HCEC 1CT (cell line): ENCODE data around the gene OSCAR.

Experiments used
- DNase-seq: peaks from one replicate; pipeline ENCODE4 v3.0.0-alpha.2; 2017

The OSCAR gene

GRCh38 chr19:54100561-54100960 lies at the start of gene OSCAR:
OSCAR (minus strand) TSS chr19:54100803; CDS start chr19:54100792, 11 bp downstream.
- no peak for DNase-seq

GRCh38 chr19:54149021-54149812 lies 48.6 kb upstream of the OSCAR start:
- no peak for DNase-seq

GRCh38 chr19:54148158-54148557 lies 47.6 kb upstream of the OSCAR start:
- DNase-seq = no peak

GRCh38 chr19:54147676-54148075 lies 47.1 kb upstream of the OSCAR start:
- DNase-seq = peak; percentile 19

- no peak for DNase-seq
Observed at GRCh38 chr19:54145541-54146158, 45.0 kb upstream of the OSCAR start.

- DNase-seq = no peak
Observed at GRCh38 chr19:54142166-54142780, 41.7 kb upstream of the OSCAR start.

- DNase-seq = peak; percentile 9
Observed at GRCh38 chr19:54141356-54141755, 40.8 kb upstream of the OSCAR start.

- no peak for DNase-seq
Observed at GRCh38 chr19:54138489-54139256, 38.1 kb upstream of the OSCAR start.

GRCh38 chr19:54137699-54138488 lies 37.3 kb upstream of the OSCAR start, which contains the start of gene CNOT3:
CNOT3 (plus strand) TSS chr19:54137762; CDS start chr19:54142979, 5,217 bp downstream.
- no peak for DNase-seq

- peak; percentile 100 for DNase-seq
Observed at GRCh38 chr19:54136864-54137698, 36.5 kb upstream of the OSCAR start.

- no peak for DNase-seq
Observed at GRCh38 chr19:54136086-54136863, 35.7 kb upstream of the OSCAR start.

- no peak for DNase-seq
Observed at GRCh38 chr19:54133957-54134590, 33.5 kb upstream of the OSCAR start.

GRCh38 chr19:54133312-54133956 lies 32.8 kb upstream of the OSCAR start:
- DNase-seq = no peak

GRCh38 chr19:54129617-54129996 lies 29.0 kb upstream of the OSCAR start:
- no peak for DNase-seq

- no peak for DNase-seq
Observed at GRCh38 chr19:54128796-54129616, 28.4 kb upstream of the OSCAR start.

GRCh38 chr19:54128441-54128725 lies 27.8 kb upstream of the OSCAR start:
- DNase-seq = no peak

GRCh38 chr19:54127688-54128440 lies 27.3 kb upstream of the OSCAR start:
- no peak for DNase-seq

GRCh38 chr19:54125713-54126112 lies 25.1 kb upstream of the OSCAR start:
- DNase-seq = no peak
